ENCODE measurements around the gene PEF1.

PEF1 gene

DNA sequence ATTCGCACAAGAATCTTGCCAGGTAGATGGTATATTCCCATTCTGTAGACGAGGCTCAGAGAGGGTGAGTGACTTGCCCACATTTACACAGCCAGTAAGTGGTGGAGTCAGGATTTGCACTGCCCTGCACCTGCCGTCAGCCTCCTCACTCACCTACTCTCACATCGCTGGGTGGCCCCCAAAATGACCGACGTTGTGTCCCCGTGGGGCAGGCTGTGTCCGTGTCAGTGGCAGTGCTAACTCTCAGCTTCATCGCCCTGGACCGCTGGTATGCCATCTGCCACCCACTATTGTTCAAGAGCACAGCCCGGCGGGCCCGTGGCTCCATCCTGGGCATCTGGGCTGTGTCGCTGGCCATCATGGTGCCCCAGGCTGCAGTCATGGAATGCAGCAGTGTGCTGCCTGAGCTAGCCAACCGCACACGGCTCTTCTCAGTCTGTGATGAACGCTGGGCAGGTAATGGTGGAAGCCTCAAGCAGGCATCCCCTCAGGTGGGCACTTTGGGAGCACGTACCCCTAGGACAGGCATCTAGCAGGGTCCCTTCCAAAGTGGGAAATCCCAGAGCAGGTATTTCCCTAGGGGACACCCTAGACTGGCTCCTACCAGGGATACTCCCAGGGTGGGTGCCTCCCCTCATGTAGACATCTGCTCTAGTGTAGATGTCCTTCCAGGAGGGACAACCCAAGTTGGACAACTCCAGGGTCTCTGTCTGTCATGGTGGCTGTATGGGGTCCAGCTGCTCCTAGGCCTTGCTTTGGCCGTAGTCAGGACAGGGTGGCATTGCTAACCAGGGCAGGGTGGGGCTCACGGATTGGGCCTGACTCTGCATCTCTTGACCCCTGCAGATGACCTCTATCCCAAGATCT lies 23.8 kb downstream of the PEF1 start:
- no peak overlapping the region for H3K4me3 ChIP-seq (ENCODE audit: low read length)
- DNase-seq (ENCODE audit: low read depth, low spot score) = no peak

DNA sequence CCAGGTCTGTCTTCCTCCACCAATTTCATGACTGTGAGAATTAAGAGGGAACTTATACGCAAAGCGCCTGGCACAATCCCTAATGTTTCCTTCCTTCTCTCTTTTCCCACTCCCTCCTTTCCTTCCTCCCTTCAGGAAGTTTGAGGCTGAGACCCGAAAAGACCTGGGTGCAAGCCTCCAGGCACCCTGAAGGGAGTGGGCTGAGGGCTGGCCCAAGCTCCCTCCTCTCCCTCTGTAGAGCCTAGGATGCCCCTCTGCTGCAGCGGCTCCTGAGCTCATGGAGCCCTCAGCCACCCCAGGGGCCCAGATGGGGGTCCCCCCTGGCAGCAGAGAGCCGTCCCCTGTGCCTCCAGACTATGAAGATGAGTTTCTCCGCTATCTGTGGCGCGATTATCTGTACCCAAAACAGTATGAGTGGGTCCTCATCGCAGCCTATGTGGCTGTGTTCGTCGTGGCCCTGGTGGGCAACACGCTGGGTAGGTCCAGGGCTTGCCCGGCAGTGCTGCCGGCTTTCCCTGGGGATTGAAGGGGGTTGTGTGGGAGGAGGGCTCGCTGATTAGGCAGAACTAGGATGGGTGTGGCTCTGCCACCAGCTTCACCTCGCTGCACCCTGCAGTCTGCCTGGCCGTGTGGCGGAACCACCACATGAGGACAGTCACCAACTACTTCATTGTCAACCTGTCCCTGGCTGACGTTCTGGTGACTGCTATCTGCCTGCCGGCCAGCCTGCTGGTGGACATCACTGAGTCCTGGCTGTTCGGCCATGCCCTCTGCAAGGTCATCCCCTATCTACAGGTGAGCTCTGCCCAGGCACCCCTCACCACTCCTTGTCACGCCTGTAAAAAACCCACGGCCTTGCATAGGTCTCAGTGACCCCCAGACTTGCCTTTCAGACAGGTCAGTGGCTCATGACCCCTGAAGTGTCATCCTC lies 25.5 kb downstream of the PEF1 start:
- DNase-seq (ENCODE audit: low read depth, low spot score) = no peak
- no peak overlapping the region for H3K4me3 ChIP-seq (ENCODE audit: low read length)

DNA sequence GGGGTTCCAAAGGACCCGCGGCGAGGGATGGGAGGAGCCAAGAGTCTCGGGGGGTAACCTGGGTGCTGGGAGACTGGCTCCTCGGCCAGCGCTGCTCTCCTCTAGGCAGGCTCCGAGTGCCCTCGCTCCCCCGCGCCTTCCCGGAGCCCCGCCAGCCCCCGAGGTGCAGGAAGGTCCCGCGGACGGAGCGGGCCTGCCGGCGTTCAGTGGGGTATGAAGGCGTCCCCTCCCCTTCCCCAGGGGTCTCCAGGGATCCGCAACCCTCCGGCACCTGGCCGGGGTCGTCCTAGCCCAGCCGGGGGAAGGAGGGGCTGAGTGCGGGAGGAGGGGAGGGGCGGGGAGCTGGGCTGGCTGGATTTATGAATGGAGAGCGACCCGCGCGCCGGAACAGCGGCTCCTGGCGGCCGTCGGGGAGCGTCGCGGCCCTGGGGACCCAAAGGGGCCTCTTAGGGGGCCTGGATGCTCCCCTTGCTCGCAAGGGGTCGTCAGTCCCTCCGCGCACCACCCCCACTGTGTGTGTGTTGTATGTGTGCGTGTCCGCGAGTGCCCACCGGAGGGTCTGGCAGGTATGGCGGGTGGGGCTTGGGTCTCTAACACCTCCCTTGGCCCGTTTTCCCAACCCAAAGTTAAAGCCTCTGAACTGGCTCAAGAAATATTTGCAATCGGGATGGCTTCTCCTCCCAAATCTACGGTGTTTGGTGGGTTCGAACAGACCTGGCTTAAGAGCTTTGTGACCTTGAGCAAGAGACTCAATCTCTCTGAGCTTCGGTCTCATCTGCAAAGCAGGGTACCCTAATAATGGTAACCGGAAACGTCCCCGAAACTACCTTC lies 26.5 kb downstream of the PEF1 start:
- no peak for DNase-seq (ENCODE audit: low read depth, low spot score)
- H3K4me3 ChIP-seq (ENCODE audit: low read length) = peak overlapping the region; percentile 45

DNA sequence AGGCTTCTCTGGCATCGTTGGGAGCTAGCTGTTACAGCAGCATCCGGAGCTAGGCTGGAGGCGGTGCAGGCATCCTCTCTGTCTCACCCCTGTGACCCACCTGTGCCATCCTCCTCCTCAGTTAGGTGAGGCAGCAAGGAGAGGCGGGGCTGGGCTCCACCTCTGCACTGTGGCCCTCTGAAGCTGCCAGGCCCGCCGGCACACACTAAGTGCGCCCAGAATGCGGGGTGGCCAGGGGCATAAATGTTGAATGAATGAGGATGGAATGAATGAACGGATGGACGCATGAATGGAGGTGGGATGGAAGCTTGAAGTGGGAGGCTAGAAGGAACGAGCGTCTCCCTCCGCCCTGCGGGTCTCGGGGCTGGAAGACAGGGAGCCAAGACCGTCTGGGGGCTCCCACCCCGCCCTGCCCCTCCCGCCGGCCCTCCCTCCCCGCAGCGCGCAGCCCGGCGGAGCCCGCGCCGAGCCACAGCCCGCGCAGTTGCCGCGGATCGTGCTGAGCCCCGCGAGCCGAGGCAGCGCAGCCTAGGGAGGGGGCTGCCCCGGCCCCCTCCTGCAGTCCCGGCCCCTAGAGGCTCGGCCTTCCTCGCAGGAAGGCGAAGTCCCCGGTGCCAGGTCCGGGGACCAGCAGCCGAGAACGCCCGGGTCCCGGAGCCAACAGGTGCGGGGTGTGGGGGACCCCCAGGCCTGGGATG lies 27.3 kb downstream of the PEF1 start, which contains the start of gene HCRTR1:
HCRTR1 (plus strand) TSS at position 472 of the 698 bp plus-strand sequence. CDS start 1,504 bp downstream, outside the sequence.
- H3K4me3 ChIP-seq (ENCODE audit: low read length) = peak within 1 kb of the TSS; percentile 45
- no peak for DNase-seq (ENCODE audit: low read depth, low spot score)

DNA sequence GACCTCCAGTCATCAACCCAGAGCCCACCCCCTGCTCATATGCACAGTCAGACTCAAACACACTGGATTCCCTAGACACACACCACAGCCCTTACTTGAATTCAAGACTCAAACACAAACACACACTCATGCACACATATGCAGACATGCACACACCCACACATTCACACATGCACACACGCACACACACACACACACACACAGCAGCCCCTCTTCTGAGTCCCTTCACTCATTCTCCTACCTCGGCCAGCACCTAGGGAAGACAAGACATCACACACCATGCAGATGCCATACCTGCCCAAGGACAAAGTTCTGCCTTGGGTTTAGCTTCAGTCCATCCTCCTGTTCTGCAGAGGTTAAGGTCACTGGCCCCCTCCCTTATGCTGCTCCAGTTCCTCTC lies 28.7 kb downstream of the PEF1 start:
- H3K4me3 ChIP-seq (ENCODE audit: low read length) = no peak overlapping the region
- no peak for DNase-seq (ENCODE audit: low read depth, low spot score)

DNA sequence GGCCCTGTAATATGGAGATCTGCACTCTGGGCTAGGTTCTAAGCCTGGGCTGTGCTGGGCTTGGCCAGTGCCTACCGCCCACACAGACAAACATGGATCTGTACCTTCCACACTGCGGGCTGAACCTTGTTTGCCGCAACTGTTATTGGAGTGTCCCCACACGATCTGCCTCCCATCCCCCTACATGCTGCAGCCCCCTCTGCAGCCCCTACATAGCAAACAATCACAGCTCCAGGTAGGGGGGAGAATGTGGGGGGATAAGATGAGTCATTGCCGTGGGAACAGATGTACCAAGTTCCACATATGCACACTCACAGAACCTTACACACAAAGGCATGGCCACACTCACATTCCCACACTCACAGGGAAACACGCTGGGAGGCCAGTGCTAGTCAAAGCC lies 29.3 kb downstream of the PEF1 start:
- H3K4me3 ChIP-seq (ENCODE audit: low read length) = no peak overlapping the region
- DNase-seq (ENCODE audit: low read depth, low spot score) = no peak

DNA sequence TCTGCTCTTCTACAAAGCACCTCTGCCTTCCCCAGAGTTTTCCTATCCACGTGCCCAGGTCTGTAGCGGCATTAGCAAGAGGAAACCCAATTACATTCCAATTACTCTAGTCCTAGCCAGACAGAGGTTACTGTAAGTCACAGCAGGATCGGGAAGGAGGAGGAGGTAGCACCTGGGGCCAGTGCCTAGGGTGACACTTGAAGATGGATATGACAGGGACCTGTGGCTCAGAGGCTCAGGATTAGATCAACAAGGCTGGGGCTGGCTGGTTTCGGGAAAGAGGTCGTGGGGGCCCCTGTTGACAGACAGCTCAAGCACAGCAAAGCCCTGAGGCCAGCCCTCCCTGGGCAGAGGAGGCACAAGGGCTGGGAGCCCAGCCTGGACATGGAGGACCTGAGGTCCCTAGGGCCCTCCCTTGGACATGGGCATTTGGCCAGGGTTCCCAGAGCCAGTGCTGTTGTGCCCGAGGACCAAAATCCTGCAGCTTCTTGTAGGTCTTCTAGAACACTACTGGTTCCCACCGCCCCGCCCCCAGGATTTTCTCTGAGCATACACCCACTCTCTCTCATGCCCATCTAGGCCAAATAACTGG lies 30.2 kb downstream of the PEF1 start:
- no peak for DNase-seq (ENCODE audit: low read depth, low spot score)
- no peak overlapping the region for H3K4me3 ChIP-seq (ENCODE audit: low read length)

DNA sequence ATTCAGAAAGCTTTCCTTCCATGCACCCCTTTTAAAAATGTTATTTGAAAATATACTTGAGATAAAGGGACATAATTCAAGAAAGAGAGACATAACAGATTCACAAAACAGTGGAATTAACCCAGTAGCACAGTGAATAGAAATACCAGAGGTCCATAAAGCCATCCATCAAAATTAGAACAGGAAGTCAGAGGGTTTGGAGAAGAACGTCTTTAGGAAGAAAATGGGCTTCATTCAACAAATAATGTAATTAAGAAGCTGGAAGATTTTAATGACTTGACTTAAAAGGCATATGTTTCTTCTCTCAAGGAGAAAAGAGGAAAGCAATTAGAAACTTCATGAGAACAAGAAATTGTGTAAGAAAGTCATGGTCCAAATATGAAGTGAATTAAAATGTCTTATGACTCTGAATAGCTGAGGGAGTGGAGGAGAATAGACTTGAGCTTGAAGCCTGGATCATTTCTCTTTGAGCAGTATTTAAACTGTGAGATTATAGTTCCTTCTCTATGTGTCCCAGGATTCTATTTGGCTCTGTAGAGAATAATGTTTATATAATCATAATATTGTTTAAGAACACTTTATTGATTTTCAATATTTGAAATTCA lies 35.1 kb downstream of the PEF1 start:
- no peak overlapping the region for H3K4me3 ChIP-seq (ENCODE audit: low read length)
- no peak for DNase-seq (ENCODE audit: low read depth, low spot score)

DNA sequence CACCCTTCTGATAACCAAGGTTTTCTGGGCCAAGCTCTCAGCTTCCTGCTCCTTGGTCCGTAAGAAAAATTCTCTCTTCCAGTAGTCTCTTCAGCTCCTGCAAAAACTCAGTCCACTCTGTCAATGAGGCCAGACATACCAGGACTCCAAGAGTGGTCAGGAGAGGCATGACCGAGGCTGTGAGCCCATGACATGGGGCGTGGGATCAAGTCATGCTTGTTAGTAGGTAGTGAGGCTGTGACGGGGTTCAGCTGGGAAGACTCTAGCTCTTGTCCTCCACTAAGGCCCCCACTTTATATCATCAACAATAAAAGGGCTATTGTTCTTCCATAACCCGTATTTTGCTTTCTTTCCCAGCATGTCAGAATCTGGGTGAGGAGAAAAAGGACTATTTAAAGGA lies 37.3 kb downstream of the PEF1 start:
- H3K4me3 ChIP-seq (ENCODE audit: low read length) = no peak overlapping the region
- no peak for DNase-seq (ENCODE audit: low read depth, low spot score)

DNA sequence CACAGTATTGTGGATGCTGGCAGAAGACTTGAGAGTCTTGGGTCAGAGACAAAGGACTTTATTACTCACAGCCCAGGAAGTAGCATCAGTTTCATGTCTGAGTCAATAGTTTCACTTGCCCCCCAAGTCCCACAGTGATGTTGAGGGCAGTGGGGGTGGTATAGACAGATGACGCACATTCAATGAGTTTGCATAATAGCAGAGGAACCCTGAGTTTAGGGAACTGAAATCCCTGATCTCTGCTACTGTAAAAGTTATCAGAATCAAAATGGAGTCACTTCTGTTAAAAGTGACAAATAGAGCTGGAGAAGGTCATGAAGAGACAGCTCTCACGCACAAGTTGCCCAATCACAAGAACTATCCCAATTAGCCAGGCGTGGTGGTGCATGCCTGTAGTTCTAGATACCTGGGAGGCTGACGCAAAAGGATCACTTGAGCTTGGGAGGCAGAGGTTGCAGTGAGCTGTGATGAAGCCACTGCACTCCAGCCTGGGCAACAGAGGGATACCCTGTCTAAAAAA lies 38.7 kb downstream of the PEF1 start:
- DNase-seq (ENCODE audit: low read depth, low spot score) = no peak
- no peak overlapping the region for H3K4me3 ChIP-seq (ENCODE audit: low read length)

DNA sequence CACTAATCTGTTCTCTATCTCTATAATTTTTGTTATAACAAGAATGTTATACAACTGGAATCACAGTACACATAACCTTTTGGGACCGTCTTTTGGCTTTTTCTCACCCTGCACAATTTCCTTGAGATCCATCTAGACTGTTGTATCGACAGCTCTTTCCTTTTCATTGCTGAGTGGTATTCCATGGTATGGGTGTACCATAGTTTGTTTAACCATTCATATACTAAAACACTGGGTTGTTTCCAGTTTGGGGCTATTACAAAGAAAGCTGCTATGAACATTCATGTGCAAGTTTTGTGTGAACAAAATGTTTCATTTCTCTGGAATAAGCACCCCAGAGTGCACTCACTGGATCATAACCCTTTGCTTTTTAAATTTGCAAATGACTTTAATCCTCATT lies 42.6 kb downstream of the PEF1 start:
- no peak for DNase-seq (ENCODE audit: low read depth, low spot score)

DNA sequence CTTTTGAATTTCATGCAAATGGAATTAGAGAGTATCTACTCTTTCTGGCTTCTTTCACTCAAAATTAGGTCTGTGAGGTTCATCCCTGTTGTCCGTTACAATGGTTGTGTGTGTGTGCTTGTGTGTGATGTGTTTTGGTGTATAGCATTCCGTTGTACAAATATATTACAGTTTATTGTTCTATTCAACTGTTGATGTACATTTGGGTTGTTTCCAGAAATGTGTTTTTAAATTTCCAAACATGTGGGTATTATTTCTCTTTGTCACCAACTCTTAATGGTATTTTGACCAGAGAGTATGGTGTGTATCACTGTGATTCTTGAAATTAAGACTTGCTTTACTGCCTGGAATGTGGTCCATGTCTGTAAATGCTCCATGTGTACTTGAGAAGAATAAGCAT lies 44.0 kb downstream of the PEF1 start:
- DNase-seq (ENCODE audit: low read depth, low spot score) = no peak
- H3K4me3 ChIP-seq (ENCODE audit: low read length) = no peak overlapping the region

More for the DNA sequence above, 42.6 kb downstream of the PEF1 start:
- H3K4me3 ChIP-seq (ENCODE audit: low read length) = no peak overlapping the region

DNA sequence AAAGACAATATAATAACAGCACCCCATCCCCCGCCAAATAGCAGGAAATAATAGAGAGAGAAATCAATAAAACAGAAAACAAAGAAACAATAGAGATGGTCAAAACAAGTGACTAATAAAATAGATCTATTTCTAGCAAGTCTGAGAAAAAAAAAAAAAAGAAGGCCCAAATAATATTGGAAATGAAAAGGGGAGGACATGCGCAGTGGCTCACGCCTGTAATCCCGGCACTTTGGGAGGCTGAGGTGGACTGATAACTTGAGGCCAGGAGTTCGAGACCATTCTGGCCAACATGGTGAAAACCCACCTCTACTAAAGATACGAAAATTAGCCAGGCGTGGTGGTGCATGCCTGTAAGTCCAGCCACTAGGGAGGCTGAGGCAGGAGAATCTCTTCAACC lies 45.7 kb downstream of the PEF1 start:
- no peak for DNase-seq (ENCODE audit: low read depth, low spot score)

DNA sequence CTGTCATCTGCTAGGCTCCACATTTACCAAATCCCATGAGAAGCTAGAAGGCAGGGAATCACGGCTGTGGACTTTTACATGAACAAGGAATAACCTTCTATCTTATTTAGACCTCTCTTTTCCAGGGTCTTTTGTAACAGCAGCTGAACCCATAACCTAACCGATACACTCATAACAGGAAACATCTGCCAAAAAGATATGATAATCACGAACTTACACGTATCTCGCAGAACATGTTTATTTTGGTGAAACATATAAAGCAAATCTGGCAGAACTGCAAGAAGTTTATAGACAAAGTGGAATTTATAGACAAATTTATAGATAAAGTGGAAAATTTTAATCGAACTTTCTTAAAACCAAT lies 48.0 kb downstream of the PEF1 start:
- no peak overlapping the region for H3K4me3 ChIP-seq (ENCODE audit: low read length)
- DNase-seq (ENCODE audit: low read depth, low spot score) = peak; percentile 68

More for the DNA sequence above, 45.7 kb downstream of the PEF1 start:
- no peak overlapping the region for H3K4me3 ChIP-seq (ENCODE audit: low read length)

DNA sequence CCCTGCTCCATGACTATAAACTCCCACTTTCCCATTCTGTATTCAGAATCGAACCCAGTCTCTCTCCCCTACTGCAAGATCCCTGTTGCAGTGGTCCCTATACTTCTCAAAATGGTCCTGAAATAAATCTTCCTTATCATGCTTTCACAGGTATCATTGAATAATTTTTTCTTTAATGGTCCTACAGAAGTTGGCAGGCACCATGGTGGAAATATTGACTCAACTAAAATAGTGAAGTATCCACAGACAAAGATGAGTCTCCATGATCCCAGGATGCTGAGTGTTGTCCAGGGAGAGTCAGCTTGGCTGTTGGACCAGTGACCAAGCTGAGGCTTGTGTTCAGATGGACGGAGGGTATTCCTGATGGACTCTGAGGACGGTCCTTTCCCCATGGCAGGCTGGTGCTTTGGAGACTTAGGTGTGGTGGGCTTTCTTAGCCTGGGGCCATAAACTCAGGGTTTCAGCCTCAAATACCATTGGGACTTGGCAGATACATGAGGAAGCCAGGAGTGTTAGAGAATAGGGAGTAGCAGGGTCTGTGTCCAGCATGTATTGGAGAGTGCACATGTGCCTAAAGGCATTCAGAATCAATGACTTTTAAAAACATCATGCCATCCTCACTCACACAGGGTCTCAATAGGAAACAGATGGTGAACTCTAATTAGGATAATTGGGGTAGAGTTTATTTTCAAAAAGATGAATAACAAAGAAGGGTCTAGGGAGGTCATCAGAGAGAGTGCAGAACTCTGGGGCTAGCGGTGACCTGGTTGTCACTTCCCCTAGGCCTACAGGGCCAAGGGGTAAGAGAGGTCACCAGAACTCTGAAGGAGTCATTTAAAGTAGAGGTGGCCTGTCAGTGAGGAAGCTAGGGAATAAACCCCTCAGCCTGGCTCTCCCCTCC lies 48.6 kb downstream of the PEF1 start:
- H3K4me3 ChIP-seq (ENCODE audit: low read length) = no peak overlapping the region
- no peak for DNase-seq (ENCODE audit: low read depth, low spot score)

DNA sequence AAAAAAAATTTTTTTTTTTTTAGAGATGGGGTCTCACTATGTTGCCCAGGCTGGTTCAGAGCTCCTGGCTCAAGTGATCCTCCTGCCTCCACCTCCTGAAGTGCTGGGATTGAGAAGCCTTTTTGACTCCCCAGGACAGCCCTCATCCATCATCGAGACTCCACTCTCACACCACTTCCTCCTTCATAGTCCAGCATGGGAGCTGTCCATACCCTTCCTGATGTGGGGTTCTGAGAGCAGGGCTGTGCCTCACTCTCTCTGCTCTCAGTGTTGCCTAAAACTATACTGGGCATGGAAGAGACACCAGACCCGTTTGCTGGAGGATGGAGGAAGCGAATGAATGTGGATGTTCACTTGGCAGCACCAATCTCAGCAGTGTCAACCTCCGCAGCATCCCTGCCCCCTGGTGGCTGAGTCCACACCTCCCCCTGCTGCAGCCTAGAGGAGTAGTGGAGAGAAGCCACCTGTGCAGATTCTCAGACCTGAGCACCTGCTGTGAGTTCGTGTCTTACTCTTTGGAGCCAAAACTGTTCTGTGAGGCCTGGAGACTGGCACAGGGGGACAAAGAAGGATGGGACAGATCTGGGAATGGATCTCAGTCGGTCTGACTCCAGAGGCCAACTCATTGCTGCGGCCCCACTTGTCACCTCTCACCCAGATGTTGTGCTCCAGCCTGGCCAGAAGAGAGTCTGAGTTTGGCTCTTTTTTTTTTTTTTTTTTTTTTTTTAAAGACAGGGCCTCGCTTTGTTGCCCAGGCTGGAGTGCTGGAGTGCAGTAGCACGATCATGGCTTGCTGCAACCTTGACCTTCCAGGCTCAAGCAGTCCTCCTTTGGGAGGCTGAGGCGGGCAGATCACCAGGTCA lies 50.7 kb downstream of the PEF1 start:
- H3K4me3 ChIP-seq (ENCODE audit: low read length) = no peak overlapping the region
- DNase-seq (ENCODE audit: low read depth, low spot score) = peak; percentile 73
